ENCODE measurements around the gene AGAP3.

Gene AGAP3

DNA sequence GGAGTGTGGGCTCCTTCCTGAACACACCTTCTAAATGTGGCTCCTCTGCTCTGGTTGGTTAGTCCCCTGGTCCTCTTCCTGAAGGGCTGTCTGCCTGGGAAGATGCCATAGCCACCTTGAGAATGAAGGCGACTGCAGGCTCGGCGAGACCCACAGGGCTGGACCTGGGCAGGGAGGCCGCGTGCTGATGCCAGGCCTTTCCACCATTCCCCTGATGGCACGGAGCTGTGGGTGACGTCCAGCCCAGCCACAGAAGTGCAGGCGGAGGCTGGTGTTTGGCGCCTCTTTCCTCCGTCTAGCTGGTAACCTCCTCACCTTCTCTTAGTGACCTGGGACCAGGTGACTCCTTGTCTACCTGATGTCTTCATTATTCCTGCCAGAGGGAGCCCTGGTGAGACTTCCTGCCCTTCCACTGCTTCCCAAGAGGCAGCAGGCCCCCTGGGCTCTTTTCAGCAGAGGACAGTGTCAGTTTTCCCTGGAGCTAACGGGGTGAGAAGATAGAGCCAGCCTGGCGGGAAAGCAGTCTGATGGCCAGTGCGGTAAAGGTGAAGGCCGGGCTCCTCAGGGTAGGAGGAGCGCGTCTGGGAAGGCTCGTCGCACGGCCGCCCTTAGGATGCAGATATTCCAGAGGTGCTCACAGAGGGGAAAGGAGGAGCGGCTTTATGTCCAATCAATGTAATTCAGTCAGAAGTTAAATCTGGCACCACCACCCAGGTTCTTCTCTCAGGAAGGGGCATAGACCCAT, 46.4 kb downstream of the AGAP3 start:
- FAIRE-seq: no peak

DNA sequence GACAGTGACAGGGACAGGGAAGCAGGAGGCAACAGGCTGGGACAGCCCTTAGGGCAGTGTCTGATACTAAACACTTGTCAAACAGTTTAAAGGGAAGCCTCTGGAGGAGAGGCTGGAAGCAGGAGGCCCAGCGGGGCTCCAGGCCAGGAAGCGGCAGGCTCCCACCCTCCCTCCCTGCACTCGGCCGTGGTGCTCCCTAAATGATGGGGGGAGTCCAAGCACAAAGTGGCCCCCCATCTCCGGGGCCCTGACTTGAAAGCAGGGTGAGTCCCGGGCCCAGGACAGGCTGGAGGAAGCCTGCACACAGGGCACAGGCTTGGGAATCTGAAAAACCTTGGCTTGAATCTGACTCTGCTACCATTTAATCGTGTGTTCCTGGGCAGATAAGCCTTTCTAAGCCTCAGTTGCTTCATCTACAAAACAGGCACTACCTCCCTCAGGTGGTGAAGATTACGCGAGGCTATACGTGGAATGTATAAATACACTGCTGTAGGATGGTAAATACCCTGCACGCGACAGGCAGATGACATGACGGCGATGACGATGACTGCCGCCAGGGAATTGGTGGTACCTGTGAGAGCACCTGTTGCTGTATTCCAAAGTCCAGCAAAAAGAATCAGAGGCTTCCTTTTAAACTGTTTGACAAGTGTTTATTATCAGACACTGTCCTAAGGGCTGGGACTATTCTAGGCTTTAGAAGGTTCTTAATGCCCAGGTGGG, 47.2 kb downstream of the AGAP3 start:
- FAIRE-seq (no peak), DNase-seq (ENCODE audit: extremely low spot score, insufficient read length, low read depth) (no peak)

More for the DNA sequence above, 46.4 kb downstream of the AGAP3 start:
- no peak for DNase-seq (ENCODE audit: extremely low spot score, insufficient read length, low read depth)

DNA sequence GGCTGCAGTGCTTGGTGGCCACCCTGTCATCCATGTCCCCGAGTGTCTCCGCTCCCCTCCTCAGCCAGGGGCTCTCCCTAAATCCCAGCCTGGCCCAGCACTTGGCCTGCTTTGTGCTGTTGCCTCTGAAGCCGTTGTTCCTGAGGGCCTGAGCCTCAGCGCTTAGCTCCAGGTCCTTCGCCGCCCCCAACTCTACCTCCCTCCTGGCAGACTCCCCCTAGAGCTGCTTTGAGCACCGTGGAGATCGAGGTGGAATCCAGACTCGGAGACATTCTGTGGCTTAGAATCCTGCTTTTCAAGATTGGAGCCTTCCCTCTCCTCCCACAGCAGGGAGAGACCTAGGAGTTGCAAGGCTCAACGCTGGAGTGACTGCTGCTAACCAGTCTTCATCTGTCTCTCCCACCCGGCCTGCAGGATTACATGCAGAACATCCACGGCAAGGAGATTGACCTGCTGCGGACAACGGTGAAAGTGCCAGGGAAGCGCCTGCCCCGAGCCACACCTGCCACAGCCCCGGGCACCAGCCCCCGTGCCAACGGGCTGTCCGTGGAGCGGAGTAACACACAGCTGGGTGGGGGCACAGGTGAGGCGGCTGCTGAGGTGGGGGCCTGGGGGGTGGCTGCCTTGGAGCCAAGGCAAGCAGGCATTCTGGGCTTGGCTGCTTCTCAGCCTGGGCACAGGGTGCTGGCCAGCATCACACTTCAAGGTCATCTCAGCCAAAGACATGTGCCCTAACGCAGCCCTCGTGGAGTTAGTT, 47.9 kb downstream of the AGAP3 start:
- DNase-seq (ENCODE audit: extremely low spot score, insufficient read length, low read depth) (no peak), FAIRE-seq (no peak)

DNA sequence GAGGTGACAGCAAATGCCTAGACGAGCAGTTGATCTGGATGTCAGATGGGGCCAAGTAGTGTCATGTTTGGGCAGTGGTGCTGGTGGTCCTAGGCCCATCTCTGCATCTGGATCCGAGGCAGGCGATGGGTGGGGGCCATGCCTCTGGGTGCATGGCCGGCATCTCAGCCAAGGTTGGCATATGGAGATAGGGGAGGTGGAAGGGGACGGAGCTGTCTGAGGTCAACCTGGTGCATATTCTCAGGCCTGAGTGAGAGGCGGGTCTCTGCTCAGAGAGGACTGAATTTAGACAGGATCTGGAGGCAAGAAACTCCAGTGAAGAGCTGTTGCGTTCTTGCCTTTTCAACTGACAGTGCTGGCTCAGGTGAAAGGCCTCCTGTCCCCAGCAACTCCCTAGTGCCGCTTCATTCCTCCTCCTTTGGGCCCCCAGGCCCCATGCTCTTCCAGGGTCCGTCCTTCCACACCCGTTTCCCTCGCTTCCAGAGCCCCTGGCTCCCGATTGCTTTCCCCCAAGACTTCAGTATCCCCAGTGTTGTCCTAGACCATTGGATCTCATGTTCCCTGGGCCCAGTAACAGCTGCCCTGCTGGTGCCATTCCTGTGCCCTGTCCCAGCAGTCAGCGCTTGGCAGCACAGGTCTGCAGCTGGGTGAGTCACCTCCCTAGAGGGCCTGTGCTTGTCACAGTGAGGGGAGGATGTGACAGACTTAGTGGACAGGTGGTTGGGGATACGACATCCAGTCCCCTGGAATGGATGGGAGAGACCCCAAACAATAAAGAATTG, 48.7 kb downstream of the AGAP3 start:
- FAIRE-seq (no peak), DNase-seq (ENCODE audit: extremely low spot score, insufficient read length, low read depth) (no peak)

- FAIRE-seq: no peak
Measured at GRCh38 chr7:151135525-151135845, 49.2 kb downstream of the AGAP3 start.

GRCh38 chr7:151135866-151136843, 49.9 kb downstream of the AGAP3 start:
- DNase-seq (ENCODE audit: extremely low spot score, insufficient read length, low read depth) (no peak), FAIRE-seq (no peak)

More at GRCh38 chr7:151135525-151135845, 49.2 kb downstream of the AGAP3 start:
- DNase-seq (ENCODE audit: extremely low spot score, insufficient read length, low read depth): no peak

DNA sequence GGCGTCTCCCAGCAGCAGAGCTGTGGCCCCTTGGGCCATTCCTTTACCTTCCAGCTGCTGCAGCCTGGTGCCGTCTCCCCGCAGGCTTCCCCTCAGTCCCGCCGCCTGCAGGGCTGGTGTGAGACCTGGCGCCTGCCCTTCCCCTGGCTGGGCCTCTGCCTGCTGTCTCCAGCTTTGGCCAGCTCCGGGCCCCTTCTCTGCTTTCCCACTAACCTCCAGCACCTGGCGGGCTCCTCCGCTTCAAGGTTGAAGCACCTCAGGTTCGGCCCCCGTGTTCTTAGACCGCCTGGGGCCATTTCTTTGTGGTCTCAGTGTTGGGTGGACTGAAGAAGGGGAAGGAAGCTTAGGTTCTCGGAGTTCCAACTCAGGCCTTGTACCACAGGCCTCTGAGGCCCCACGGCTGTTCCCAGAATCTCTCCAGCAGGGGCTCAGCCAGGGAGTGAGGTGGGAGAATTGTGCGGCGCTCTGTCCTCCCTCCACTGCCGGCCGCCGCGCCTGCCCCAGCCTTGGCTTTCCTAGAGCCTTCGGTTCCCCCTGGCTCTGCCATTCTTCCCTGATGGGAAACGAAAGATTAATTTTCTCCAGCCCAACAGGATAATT, 50.9 kb downstream of the AGAP3 start:
- no peak for FAIRE-seq
- DNase-seq (ENCODE audit: extremely low spot score, insufficient read length, low read depth): no peak

GRCh38 chr7:151137791-151138152, 51.5 kb downstream of the AGAP3 start:
- DNase-seq (ENCODE audit: extremely low spot score, insufficient read length, low read depth) (no peak), FAIRE-seq (no peak)

DNA sequence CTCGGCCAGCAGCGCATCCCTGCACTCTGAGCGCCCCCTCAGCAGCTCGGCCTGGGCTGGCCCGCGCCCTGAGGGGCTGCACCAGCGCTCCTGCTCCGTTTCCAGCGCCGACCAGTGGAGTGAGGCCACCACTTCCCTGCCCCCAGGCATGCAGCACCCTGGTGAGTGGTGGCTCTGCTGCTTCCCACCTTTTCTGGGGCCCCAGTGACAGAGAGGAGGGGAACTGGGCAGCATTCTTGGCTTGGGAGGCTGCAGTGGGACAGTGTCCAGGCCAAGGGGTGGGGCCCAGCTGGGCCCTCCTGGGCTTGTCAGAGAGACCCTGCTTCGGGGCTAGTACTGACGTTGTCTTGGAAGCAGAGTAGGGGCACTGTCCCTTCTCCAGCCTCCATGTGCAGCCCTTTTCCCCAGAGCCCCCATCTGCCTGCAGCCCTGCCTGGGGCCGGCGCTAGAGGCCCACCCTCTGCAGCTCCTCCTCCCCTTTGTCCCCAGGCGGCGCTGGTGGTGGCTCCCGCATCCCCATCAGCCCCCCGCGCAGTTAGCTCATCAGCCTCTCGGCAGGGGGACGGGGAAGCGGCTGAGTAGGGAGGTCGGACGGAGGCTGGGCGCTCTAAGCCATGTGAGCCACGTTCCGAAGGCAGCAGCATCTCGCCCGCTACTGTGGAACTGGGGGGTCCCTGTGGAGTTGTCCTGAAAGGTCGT, 52.0 kb downstream of the AGAP3 start:
- DNase-seq (ENCODE audit: extremely low spot score, insufficient read length, low read depth) (no peak), FAIRE-seq (no peak)

GRCh38 chr7:151139071-151139790, 53.0 kb downstream of the AGAP3 start:
- DNase-seq (ENCODE audit: extremely low spot score, insufficient read length, low read depth): no peak
- no peak for FAIRE-seq

- FAIRE-seq: no peak
Measured at GRCh38 chr7:151139791-151140190, 53.5 kb downstream of the AGAP3 start.

DNA sequence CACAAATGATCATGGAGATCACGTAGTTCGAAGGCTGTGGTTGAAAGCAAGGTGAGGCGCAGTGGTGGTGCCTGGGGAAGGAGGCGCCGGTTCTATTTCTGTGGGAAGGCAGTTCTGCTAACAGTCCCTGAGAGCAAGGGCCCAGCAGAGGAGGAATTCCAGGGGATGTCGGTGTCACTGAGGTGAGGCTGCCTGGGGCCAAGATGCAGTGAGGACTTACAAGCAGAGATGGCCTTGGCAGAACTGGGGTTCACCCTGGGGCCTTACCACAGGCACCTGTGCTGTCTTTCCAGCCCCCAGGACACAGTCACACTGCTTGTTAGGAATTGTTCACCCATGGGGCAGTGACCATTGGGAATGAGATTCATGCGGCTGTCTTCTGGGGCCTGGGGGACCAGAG, 54.6 kb downstream of the AGAP3 start:
- FAIRE-seq (no peak), DNase-seq (ENCODE audit: extremely low spot score, insufficient read length, low read depth) (no peak)

More at GRCh38 chr7:151139791-151140190, 53.5 kb downstream of the AGAP3 start:
- DNase-seq (ENCODE audit: extremely low spot score, insufficient read length, low read depth): no peak

GRCh38 chr7:151141311-151141854, 55.1 kb downstream of the AGAP3 start:
- FAIRE-seq (no peak), DNase-seq (ENCODE audit: extremely low spot score, insufficient read length, low read depth) (no peak)

DNA sequence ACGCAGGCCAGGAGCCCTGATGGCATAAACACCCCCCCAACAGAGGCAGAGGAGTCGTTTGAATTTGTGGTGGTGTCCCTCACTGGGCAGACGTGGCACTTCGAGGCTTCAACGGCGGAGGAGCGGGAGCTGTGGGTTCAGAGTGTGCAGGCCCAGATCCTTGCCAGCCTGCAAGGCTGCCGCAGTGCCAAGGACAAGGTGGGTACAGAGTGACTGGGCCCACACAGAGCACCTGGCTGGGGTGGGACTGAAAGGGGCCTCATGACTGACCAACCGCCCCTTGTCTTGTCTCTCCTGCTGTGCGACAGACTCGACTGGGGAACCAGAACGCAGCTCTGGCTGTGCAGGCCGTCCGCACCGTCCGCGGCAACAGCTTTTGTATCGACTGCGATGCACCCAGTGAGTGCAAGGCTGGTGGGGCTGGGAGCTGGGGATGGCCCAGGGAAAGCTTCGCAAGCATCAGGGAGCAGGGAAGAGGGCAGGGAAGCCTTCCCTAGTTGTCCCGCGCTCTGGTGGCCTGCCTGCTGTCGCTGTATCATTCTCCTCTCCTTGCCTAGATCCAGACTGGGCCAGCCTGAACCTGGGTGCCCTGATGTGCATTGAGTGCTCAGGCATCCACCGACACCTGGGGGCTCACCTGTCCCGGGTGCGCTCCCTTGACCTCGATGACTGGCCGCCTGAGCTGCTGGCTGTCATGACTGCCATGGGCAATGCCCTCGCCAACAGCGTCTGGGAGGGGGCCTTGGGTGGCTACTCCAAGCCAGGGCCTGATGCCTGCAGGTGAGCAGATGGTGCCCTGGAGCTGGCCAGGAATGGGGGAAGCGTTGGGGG, 55.8 kb downstream of the AGAP3 start:
- FAIRE-seq: no peak
- DNase-seq (ENCODE audit: extremely low spot score, insufficient read length, low read depth): no peak

GRCh38 chr7:151142686-151143040, 56.4 kb downstream of the AGAP3 start:
- DNase-seq (ENCODE audit: extremely low spot score, insufficient read length, low read depth) (no peak), FAIRE-seq (no peak)

DNA sequence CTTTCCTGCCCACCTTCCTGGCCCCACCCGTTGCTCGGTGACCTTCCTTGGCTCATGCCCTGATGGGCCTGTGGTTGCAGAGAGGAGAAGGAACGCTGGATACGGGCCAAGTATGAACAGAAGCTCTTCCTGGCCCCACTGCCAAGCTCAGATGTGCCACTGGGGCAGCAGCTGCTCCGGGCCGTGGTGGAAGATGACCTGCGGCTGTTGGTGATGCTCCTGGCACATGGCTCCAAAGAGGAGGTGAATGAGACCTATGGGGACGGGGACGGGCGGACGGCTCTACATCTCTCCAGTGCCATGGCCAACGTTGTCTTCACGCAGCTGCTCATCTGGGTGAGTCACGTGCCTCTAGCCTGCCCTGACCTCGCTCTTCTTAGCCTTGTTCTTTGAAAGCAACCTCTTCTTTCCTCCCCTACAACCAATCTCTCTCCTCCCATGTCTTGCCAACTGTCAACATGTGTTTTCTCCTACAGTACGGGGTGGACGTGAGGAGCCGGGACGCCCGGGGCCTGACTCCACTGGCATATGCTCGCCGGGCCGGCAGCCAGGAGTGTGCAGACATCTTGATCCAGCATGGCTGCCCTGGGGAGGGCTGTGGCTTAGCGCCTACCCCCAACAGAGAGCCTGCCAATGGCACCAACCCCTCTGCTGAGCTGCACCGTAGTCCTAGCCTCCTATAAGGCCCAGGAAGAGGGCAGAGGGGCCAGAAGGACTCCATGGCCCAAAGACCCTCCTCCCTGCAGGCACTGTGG, 57.2 kb downstream of the AGAP3 start:
- no peak for FAIRE-seq
- no peak for DNase-seq (ENCODE audit: extremely low spot score, insufficient read length, low read depth)

Measured in GM18507 (cell line).